HG03571 (cell line): ENCODE results near the gene ZNF536.
"Not testable (repeated sequence)": the region's sequence is repeated elsewhere in the genome, so short reads cannot be mapped to it uniquely, and the experiment has no call there.

ENCODE experiments used
- ATAC-seq: cut with Tn5 transposase; IDR thresholded peaks from one replicate; pipeline ENCODE4 v1.9.1; 2021; ENCODE audit not compliant: unreplicated experiment

The ZNF536 gene

GRCh38 chr19:30340771-30341561, 31.2 kb upstream of the ZNF536 start:
- no peak for ATAC-seq

- ATAC-seq, result no peak
Observed at GRCh38 chr19:30341611-30342201, 30.5 kb upstream of the ZNF536 start.

- no peak for ATAC-seq
Observed at GRCh38 chr19:30342901-30343300, 29.3 kb upstream of the ZNF536 start.

GRCh38 chr19:30344446-30345425, 27.4 kb upstream of the ZNF536 start:
- no peak for ATAC-seq

- no peak for ATAC-seq
Observed at GRCh38 chr19:30345686-30346085, 26.5 kb upstream of the ZNF536 start.

GRCh38 chr19:30346468-30346867, 25.7 kb upstream of the ZNF536 start:
- not testable (repeated sequence) for ATAC-seq

GRCh38 chr19:30349131-30349730, 23.0 kb upstream of the ZNF536 start:
- ATAC-seq, result no peak

GRCh38 chr19:30350692-30351663, 21.2 kb upstream of the ZNF536 start:
- no peak for ATAC-seq

GRCh38 chr19:30351774-30352173, 20.4 kb upstream of the ZNF536 start:
- ATAC-seq, result no peak

- ATAC-seq, result no peak
Observed at GRCh38 chr19:30353394-30353945, 18.7 kb upstream of the ZNF536 start.

GRCh38 chr19:30355586-30355985, 16.6 kb upstream of the ZNF536 start:
- no peak for ATAC-seq

GRCh38 chr19:30356951-30357579, 15.1 kb upstream of the ZNF536 start:
- ATAC-seq, result no peak

GRCh38 chr19:30357580-30357954, 14.6 kb upstream of the ZNF536 start:
- no peak for ATAC-seq

- ATAC-seq, result no peak
Observed at GRCh38 chr19:30358319-30358718, 13.9 kb upstream of the ZNF536 start.

- no peak for ATAC-seq
Observed at GRCh38 chr19:30358821-30359580, 13.2 kb upstream of the ZNF536 start.

- no peak for ATAC-seq
Observed at GRCh38 chr19:30359936-30360335, 12.2 kb upstream of the ZNF536 start.

GRCh38 chr19:30360376-30361106, 11.6 kb upstream of the ZNF536 start:
- no peak for ATAC-seq

GRCh38 chr19:30361107-30361447, 11.1 kb upstream of the ZNF536 start:
- no peak for ATAC-seq
